H1 (cell line): ENCODE results near the gene WDR90. TPM values are rescaled to one million over a fixed set of nuclear protein-coding genes. Genes with fewer than 3 reads are reported as not detected.
A peak's percentile ranks its signal among the peaks of the same experiment; 100 is the strongest.

Experiments used
- ASH2L ChIP-seq: fragments of 200-600, 300-600 bp; sonication (generic); IDR thresholded peaks from one replicate; pipeline ENCODE4 v1.7.1; 2017; ENCODE audit warnings: low read length
- CHD2 ChIP-seq: IDR thresholded peaks from 2 replicates; pipeline ENCODE4 v1.6.1; 2012; ENCODE audit warnings: low read length, improper control_type of control experiment
- RXRA ChIP-seq: IDR thresholded peaks from 2 replicates; pipeline ENCODE4 v1.6.1; 2011; ENCODE audit warnings: low read depth, mild to moderate bottlenecking, low read length, moderate library complexity; ENCODE audit not compliant: insufficient read depth
- SRF ChIP-seq: IDR thresholded peaks from 2 replicates; pipeline ENCODE4 v1.6.1; 2011; ENCODE audit warnings: mild to moderate bottlenecking, low read depth, low read length, moderate library complexity
- polyA plus RNA-seq, 7 experiments: library from polyadenylated mRNA; depleted of rRNA in 3 of 7; stranded (reverse) in 5 of 7; unstranded in 2 of 7; fragments of >200 nt in 5 of 7; fragments of 200-250 nt in 2 of 7; gene quantifications; 1 replicate in 5 of 7; 2 replicates in 1 of 7; 4 replicates in 1 of 7; pipeline versions ENCODE4 v1.2.1 to v1.2.3, GENCODE V29; 2011 to 2013; ENCODE audit warnings: missing spikeins in 2 of 7, mixed read lengths in 2 of 7
- total RNA-seq: library from RNA; stranded (reverse); fragmentation: NEBNext Ultra II Directional; extraction: Animal tissue kit (Norgen Biotek cat#: 25700); gene quantifications from 2 replicates; pipeline ENCODE4 v1.2.1, GENCODE V29; 2021

WDR90 gene
- total and polyA plus RNA-seq, 2 of the 8 experiments (the other 6 are each of a cell fraction or from before 2014, with no cell fraction given): 24.0 to 47.2 TPM

DNA sequence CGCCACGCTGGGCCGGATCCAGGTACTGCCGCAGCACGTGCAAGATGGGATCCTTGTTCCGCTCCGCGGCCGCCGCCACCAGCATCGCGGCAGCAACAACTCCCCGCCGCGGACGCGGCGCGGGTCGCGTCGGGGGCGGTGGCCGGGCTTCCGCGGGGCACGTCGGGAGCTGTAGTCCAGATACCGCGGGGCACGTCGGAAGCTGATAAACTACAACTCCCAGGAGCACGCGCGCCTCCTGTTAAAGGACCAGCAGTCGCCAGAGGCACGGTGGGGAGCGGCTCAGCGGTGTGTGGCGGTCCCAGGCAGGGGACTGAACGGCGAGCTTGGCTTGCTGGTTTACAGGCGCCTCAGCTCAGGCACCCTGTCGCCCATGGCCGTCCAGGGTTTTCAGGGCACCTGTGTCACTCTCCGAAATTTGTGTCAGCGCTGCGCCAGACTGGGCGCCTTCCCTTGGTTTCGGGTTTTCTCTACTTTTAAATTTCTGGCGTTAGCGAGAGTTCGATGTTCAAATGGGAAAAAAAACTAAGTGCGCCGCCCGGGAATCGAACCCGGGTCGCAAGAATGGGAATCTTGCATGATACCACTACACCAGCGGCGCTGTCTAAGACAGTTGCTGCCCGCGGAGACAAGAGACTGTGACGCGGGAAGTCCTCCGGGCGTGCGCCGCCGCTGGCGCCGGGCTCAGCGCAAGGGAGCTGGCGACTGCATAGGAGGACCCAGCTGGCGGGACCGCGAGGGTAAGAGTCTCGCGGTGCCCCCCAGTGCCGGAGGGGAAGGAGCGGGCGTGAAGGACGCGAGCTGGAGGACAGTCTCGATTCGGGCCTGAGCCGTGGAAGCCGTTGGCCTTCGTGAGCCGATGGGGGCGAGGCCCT is 12.7 kb upstream of the WDR90 start, which contains the start of gene METTL26 (continued):
- TF ChIP-seq RXRA (no peak), CHD2 (peak; percentile 75; the same call in 1 of the 2 replicates), SRF (no peak), ASH2L (peak; percentile 97)
